ENCODE measurements around the gene RASSF5. TPM values are rescaled to one million over a fixed set of nuclear protein-coding genes. Genes with fewer than 3 reads are reported as not detected.

Gene RASSF5
- polyA plus RNA-seq, 1 donor (not counting 4 experiments of a cell fraction or from before 2014, with no cell fraction given): 2.4 TPM

- H3K4me2 ChIP-seq (ENCODE audit: control insufficient read depth, extremely low read depth, insufficient read depth, low read depth, low read length): no peak overlapping the region
- TF ChIP-seq EZH2 (IDR thresholded peaks at IDR 0.05; ENCODE audit: low read length) (no peak), CTCF (optimal IDR thresholded peaks at IDR 0.05 in 1 of 3, IDR thresholded peaks at IDR 0.05 in 1 of 3, conservative IDR thresholded peaks at IDR 0.05 in 1 of 3; ENCODE audit: extremely low read depth in 1 of 3, insufficient read depth in 2 of 3, low read length in 3 of 3) (no peak)
- no peak overlapping the region for H2AFZ ChIP-seq (ENCODE audit: control insufficient read depth, low read length)
- H3K4me3 ChIP-seq (ENCODE audit: control insufficient read depth in 2 of 3, extremely low read depth in 1 of 3, insufficient read depth in 2 of 3, low read depth in 1 of 3, low read length in 3 of 3): no peak overlapping the region
- dilution Hi-C loops (cut with MboI; ENCODE audit: extremely low pct_ligation_motif_present, low sequenced_read_pairs): no loop called here
- no peak overlapping the region for H3K9ac ChIP-seq (ENCODE audit: control insufficient read depth, extremely low read depth, insufficient read depth, low read length)
- DNase-seq (ENCODE audit: low read depth, low spot score) (no peak), FAIRE-seq (no peak)
- H3K79me2 ChIP-seq (ENCODE audit: control insufficient read depth, insufficient read depth, low read length): no peaks in the 10 kb centered on the region
- peaks cover 3% of the 10 kb centered on the region for H3K4me1 ChIP-seq (ENCODE audit: control insufficient read depth, extremely low read depth, insufficient read depth, low read length)
- no peaks in the 10 kb centered on the region for H3K27me3 ChIP-seq (ENCODE audit: control insufficient read depth, extremely low read depth, insufficient read depth, low read length)
- no peaks in the 10 kb centered on the region for H3K9me3 ChIP-seq (ENCODE audit: control insufficient read depth, low read depth, low read length)
- H3K9me1 ChIP-seq (ENCODE audit: control insufficient read depth, extremely low read depth, insufficient read depth, low read length): no peaks in the 10 kb centered on the region
- no peaks in the 10 kb centered on the region for H4K20me1 ChIP-seq (ENCODE audit: control insufficient read depth, extremely low read depth, insufficient read depth, low read length)
- H3K36me3 ChIP-seq (ENCODE audit: control insufficient read depth in 2 of 2, extremely low read depth in 1 of 2, insufficient read depth in 2 of 2, low read length in 2 of 2): peaks cover 5 to 23% of the 10 kb centered on the region in 2 experiments
- no peak overlapping the region for H3K27ac ChIP-seq (ENCODE audit: control insufficient read depth, insufficient read depth, low read length)
Measured at GRCh38 chr1:206493279-206493678, 14.1 kb upstream of the RASSF5 start.

DNA sequence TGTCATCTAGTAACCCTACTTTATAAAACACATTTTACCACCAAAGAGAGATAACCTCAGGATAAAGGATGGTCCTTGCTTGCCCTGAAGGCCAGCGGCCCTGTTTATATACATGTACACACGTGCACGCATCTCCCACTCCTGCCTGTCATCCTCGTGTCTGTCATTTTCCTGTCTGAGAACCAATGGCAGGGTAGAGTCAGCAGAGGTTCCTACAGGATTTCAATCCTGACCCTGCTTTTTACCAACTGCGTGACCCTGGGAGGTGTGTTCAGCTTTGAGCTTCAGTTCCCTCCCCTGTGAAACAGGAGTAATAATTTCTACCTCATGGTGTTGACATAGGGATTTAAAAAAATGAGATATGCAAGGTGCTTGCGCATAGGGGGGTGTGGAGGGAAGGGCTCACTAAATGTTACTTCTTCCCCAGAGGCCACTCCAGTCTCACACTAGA is 12.3 kb upstream of the RASSF5 start:
- Histone ChIP-seq H4K20me1 (ENCODE audit: control insufficient read depth, extremely low read depth, insufficient read depth, low read length) (no peaks in the 10 kb centered on the region), H3K4me3 (ENCODE audit: control insufficient read depth in 2 of 3, extremely low read depth in 1 of 3, insufficient read depth in 2 of 3, low read depth in 1 of 3, low read length in 3 of 3) (no peak overlapping the region), H3K9ac (ENCODE audit: control insufficient read depth, extremely low read depth, insufficient read depth, low read length) (no peak overlapping the region), H3K79me2 (ENCODE audit: control insufficient read depth, insufficient read depth, low read length) (no peaks in the 10 kb centered on the region), H3K4me2 (ENCODE audit: control insufficient read depth, extremely low read depth, insufficient read depth, low read depth, low read length) (no peak overlapping the region), H3K9me3 (ENCODE audit: control insufficient read depth, low read depth, low read length) (no peaks in the 10 kb centered on the region), H2AFZ (ENCODE audit: control insufficient read depth, low read length) (no peak overlapping the region), H3K36me3 (ENCODE audit: control insufficient read depth in 2 of 2, extremely low read depth in 1 of 2, insufficient read depth in 2 of 2, low read length in 2 of 2) (peaks cover 5 to 23% of the 10 kb centered on the region in 2 experiments), H3K4me1 (ENCODE audit: control insufficient read depth, extremely low read depth, insufficient read depth, low read length) (peaks cover 11% of the 10 kb centered on the region), H3K27me3 (ENCODE audit: control insufficient read depth, extremely low read depth, insufficient read depth, low read length) (no peaks in the 10 kb centered on the region), H3K9me1 (ENCODE audit: control insufficient read depth, extremely low read depth, insufficient read depth, low read length) (no peaks in the 10 kb centered on the region), H3K27ac (ENCODE audit: control insufficient read depth, insufficient read depth, low read length) (no peak overlapping the region)
- DNase-seq (ENCODE audit: low read depth, low spot score): no peak
- dilution Hi-C loops (cut with MboI; ENCODE audit: extremely low pct_ligation_motif_present, low sequenced_read_pairs): no loop called here
- no peak for FAIRE-seq
- TF ChIP-seq CTCF (optimal IDR thresholded peaks at IDR 0.05 in 1 of 3, IDR thresholded peaks at IDR 0.05 in 1 of 3, conservative IDR thresholded peaks at IDR 0.05 in 1 of 3; ENCODE audit: extremely low read depth in 1 of 3, insufficient read depth in 2 of 3, low read length in 3 of 3) (no peak), EZH2 (IDR thresholded peaks at IDR 0.05; ENCODE audit: low read length) (no peak)

All from keratinocyte (primary cell).